ENCODE measurements around the gene CACNA1S.

The CACNA1S gene

GRCh38 chr1:201105688-201106087 lies 6.5 kb downstream of the CACNA1S start:
- Histone ChIP-seq H3K9me3 (ENCODE audit: low read length) (no peaks in the 10 kb centered on the region), H3K27me3 (ENCODE audit: insufficient read depth, low read length) (0 out of 2 replicates have a peak, but pooled peaks cover 5% of the 10 kb centered on the region), H4K20me1 (ENCODE audit: insufficient read depth, low read length) (no peaks in the 10 kb centered on the region), H3K4me1 (ENCODE audit: insufficient read depth, low read length, severe bottlenecking) (no peaks in the 10 kb centered on the region), H2AFZ (ENCODE audit: low read length) (no peak overlapping the region), H3F3A (ENCODE audit: insufficient read depth, low read length) (no peaks in the 10 kb centered on the region), H3K79me2 (ENCODE audit: insufficient read depth, low read length) (no peaks in the 10 kb centered on the region), H3K36me3 (ENCODE audit: insufficient read depth, low read length) (no peaks in the 10 kb centered on the region), H3K4me2 (ENCODE audit: low read length) (no peak overlapping the region), H3K4me3 (ENCODE audit: low read depth, low read length, poor library complexity, severe bottlenecking) (no peak overlapping the region), H3K9me2 (ENCODE audit: low read depth, low read length) (no peaks in the 10 kb centered on the region), H3K9ac (ENCODE audit: low read length) (no peak overlapping the region), H3K27ac (ENCODE audit: low read depth, low read length, poor library complexity, severe bottlenecking) (no peak overlapping the region)
- TF ChIP-seq EZH2 (IDR thresholded peaks at IDR 0.05; ENCODE audit: borderline replicate concordance, low read length) = no peak
- TF ChIP-seq, protein P1, sequence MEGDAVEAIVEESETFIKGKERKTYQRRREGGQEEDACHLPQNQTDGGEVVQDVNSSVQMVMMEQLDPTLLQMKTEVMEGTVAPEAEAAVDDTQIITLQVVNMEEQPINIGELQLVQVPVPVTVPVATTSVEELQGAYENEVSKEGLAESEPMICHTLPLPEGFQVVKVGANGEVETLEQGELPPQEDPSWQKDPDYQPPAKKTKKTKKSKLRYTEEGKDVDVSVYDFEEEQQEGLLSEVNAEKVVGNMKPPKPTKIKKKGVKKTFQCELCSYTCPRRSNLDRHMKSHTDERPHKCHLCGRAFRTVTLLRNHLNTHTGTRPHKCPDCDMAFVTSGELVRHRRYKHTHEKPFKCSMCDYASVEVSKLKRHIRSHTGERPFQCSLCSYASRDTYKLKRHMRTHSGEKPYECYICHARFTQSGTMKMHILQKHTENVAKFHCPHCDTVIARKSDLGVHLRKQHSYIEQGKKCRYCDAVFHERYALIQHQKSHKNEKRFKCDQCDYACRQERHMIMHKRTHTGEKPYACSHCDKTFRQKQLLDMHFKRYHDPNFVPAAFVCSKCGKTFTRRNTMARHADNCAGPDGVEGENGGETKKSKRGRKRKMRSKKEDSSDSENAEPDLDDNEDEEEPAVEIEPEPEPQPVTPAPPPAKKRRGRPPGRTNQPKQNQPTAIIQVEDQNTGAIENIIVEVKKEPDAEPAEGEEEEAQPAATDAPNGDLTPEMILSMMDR (IDR thresholded peaks at IDR 0.05; ENCODE audit: low read length) = no peak

DNA sequence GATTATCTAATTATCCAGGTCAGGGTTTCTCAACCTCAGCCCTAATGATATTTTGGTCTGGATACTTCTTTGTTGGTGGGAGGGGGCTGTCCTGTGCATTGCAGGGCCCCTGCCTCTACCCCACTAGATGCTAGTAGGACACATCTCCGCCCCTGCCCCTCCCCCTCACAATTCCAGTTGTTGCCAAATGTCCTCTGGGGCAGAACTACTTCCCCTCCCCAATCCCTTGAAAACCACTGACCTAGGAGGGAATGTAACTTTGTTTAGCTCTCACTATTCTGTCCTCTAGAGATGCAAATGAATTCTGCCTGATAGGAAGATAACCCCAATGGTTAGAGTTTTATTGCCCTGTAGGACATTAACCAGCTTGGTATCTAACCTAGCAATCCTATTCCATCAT lies 8.1 kb downstream of the CACNA1S start:
- Histone ChIP-seq H3K9me2 (ENCODE audit: low read depth, low read length) (no peaks in the 10 kb centered on the region), H3K9ac (ENCODE audit: low read length) (no peak overlapping the region), H3K27ac (ENCODE audit: low read depth, low read length, poor library complexity, severe bottlenecking) (no peak overlapping the region), H3K4me2 (ENCODE audit: low read length) (no peak overlapping the region), H3K79me2 (ENCODE audit: insufficient read depth, low read length) (no peaks in the 10 kb centered on the region), H3K27me3 (ENCODE audit: insufficient read depth, low read length) (0 out of 2 replicates have a peak, but pooled peaks cover 5% of the 10 kb centered on the region), H3K36me3 (ENCODE audit: insufficient read depth, low read length) (no peaks in the 10 kb centered on the region), H2AFZ (ENCODE audit: low read length) (no peak overlapping the region), H3K4me3 (ENCODE audit: low read depth, low read length, poor library complexity, severe bottlenecking) (no peak overlapping the region), H4K20me1 (ENCODE audit: insufficient read depth, low read length) (no peaks in the 10 kb centered on the region), H3F3A (ENCODE audit: insufficient read depth, low read length) (no peaks in the 10 kb centered on the region), H3K9me3 (ENCODE audit: low read length) (no peaks in the 10 kb centered on the region), H3K4me1 (ENCODE audit: insufficient read depth, low read length, severe bottlenecking) (no peaks in the 10 kb centered on the region)
- TF ChIP-seq, protein P1 (IDR thresholded peaks at IDR 0.05; ENCODE audit: low read length) = no peak
- TF ChIP-seq EZH2 (IDR thresholded peaks at IDR 0.05; ENCODE audit: borderline replicate concordance, low read length) = no peak

GRCh38 chr1:201103666-201104065 lies 8.6 kb downstream of the CACNA1S start:
- 0 out of 2 replicates have a peak, but pooled peaks cover 5% of the 10 kb centered on the region for H3K27me3 ChIP-seq (ENCODE audit: insufficient read depth, low read length)
- H3K4me2 ChIP-seq (ENCODE audit: low read length) = no peak overlapping the region

More at GRCh38 chr1:201103666-201104065, 8.6 kb downstream of the CACNA1S start:
- H3K4me1 ChIP-seq (ENCODE audit: insufficient read depth, low read length, severe bottlenecking) = no peaks in the 10 kb centered on the region
- H3K9ac ChIP-seq (ENCODE audit: low read length) = no peak overlapping the region
- H3F3A ChIP-seq (ENCODE audit: insufficient read depth, low read length) = no peaks in the 10 kb centered on the region
- no peaks in the 10 kb centered on the region for H3K9me2 ChIP-seq (ENCODE audit: low read depth, low read length)
- no peaks in the 10 kb centered on the region for H3K36me3 ChIP-seq (ENCODE audit: insufficient read depth, low read length)
- no peak for TF ChIP-seq EZH2 (IDR thresholded peaks at IDR 0.05; ENCODE audit: borderline replicate concordance, low read length)
- TF ChIP-seq, protein P1 (IDR thresholded peaks at IDR 0.05; ENCODE audit: low read length) = no peak
- H3K27ac ChIP-seq (ENCODE audit: low read depth, low read length, poor library complexity, severe bottlenecking) = no peak overlapping the region
- no peak overlapping the region for H3K4me3 ChIP-seq (ENCODE audit: low read depth, low read length, poor library complexity, severe bottlenecking)
- H3K9me3 ChIP-seq (ENCODE audit: low read length) = no peaks in the 10 kb centered on the region
- H4K20me1 ChIP-seq (ENCODE audit: insufficient read depth, low read length) = no peaks in the 10 kb centered on the region
- H2AFZ ChIP-seq (ENCODE audit: low read length) = no peak overlapping the region
- no peaks in the 10 kb centered on the region for H3K79me2 ChIP-seq (ENCODE audit: insufficient read depth, low read length)
